Prostate gland (tissue), 2 donors: ENCODE measurements around the gene MAOA.

Experiments used
- POLR2A ChIP-seq: fragments of 450-650 bp; IDR thresholded peaks from one replicate; pipeline ENCODE4 v1.6.1; 2016; ENCODE audit warnings: antibody characterized with exemption, mild to moderate bottlenecking
- POLR2AphosphoS5 ChIP-seq: sonication (generic); formaldehyde crosslinking; IDR thresholded peaks from one replicate; pipeline ENCODE4 v1.6.1; 2017; ENCODE audit warnings: antibody characterized with exemption
- TF ChIP-seq, protein P1 (sequence below), 4 experiments: fragments of 200-600 bp in 2 of 4; fragments of 450-650 bp in 2 of 4; sonication (generic) in 2 of 4; IDR thresholded peaks; 1 replicate in 3 of 4; 2 replicates in 1 of 4; pipeline ENCODE4 v1.5.1; 2016 to 2019; ENCODE audit warnings: antibody characterized with exemption in 4 of 4, mild to moderate bottlenecking in 2 of 4, moderate library complexity in 2 of 4

DNA sequence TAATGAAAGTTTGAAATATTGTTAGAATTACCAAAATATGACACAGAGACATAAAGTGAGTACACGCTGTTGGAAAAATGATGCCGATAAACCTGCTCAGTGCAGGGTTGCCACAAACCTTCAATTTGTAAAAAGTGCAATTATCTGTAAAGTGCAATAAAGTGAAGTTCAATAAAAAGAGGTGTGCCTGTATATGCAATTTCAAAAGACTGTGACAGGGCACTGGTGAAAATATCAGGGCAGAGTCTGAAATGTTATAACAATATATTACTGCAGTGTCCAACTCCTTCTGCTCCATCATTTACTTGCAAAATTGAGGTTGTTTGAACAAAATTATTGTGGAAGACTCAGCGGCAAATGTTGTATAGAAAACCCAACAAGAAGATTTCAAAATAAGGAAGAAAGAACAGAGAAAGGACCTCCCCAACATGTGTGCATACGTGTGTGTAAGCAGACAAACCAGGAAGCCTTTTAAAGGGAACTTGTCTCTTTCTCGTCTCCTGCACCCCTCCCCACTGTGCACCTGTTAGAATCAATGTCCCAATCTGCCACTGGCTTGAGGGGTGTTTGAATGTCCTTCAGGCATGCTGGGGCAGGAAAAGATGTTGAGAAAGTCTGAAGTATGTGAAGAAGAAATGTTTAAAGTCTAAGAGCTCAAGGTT lies 130.0 kb downstream of the MAOA start:
- TF ChIP-seq, protein P1, sequence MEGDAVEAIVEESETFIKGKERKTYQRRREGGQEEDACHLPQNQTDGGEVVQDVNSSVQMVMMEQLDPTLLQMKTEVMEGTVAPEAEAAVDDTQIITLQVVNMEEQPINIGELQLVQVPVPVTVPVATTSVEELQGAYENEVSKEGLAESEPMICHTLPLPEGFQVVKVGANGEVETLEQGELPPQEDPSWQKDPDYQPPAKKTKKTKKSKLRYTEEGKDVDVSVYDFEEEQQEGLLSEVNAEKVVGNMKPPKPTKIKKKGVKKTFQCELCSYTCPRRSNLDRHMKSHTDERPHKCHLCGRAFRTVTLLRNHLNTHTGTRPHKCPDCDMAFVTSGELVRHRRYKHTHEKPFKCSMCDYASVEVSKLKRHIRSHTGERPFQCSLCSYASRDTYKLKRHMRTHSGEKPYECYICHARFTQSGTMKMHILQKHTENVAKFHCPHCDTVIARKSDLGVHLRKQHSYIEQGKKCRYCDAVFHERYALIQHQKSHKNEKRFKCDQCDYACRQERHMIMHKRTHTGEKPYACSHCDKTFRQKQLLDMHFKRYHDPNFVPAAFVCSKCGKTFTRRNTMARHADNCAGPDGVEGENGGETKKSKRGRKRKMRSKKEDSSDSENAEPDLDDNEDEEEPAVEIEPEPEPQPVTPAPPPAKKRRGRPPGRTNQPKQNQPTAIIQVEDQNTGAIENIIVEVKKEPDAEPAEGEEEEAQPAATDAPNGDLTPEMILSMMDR (IDR thresholded peaks at IDR 0.05), result no peak
- TF ChIP-seq POLR2A (no peak), POLR2AphosphoS5 (no peak)
